Left renal cortex interstitium (tissue), 4 donors: Measurements from ENCODE around the gene HSD17B1. TPM values are rescaled to one million over a fixed set of nuclear protein-coding genes. Genes with fewer than 3 reads are reported as not detected.
"Not testable (repeated sequence)": the region's sequence is repeated elsewhere in the genome, so short reads cannot be mapped to it uniquely, and the experiment has no call there.

Experiments used
- DNase-seq, 4 donors: peaks; one replicate each; pipeline ENCODE4 v3.0.0-alpha.2; 2013; ENCODE audit warnings: low read depth in 4 of 4, low spot score in 2 of 4, missing footprints in 1 of 4
- polyA plus RNA-seq, 4 donors: library from polyadenylated mRNA; unstranded; fragments of 120-200 nt; gene quantifications; one replicate each; pipeline ENCODE4 v1.2.1, GENCODE V29; 2013; ENCODE audit not compliant: insufficient read length in 4 of 4

The HSD17B1 gene
- polyA plus RNA-seq = 1 to 10 TPM; 3.2 to 6.2 (median 5.2) TPM

GRCh38 chr17:42552736-42553135 is at the start of gene HSD17B1:
HSD17B1 (plus strand) TSS chr17:42552923; CDS start chr17:42552934, 11 bp downstream.
- not testable (repeated sequence) for DNase-seq

- no peak for DNase-seq
Measured at GRCh38 chr17:42502926-42503325, 49.8 kb upstream of the HSD17B1 start.

- no peak for DNase-seq
Measured at GRCh38 chr17:42507671-42508070, 45.1 kb upstream of the HSD17B1 start.

- no peak for DNase-seq
Measured at GRCh38 chr17:42508426-42509165, 44.1 kb upstream of the HSD17B1 start.

GRCh38 chr17:42509409-42509808 is 43.3 kb upstream of the HSD17B1 start:
- no peak for DNase-seq

- no peak for DNase-seq
Measured at GRCh38 chr17:42509841-42510240, 42.9 kb upstream of the HSD17B1 start.

- DNase-seq = no peak
Measured at GRCh38 chr17:42512246-42512645, 40.5 kb upstream of the HSD17B1 start.

GRCh38 chr17:42512733-42513251 is 39.9 kb upstream of the HSD17B1 start:
- DNase-seq = no peak

- no peak for DNase-seq
Measured at GRCh38 chr17:42513686-42514085, 39.0 kb upstream of the HSD17B1 start.

GRCh38 chr17:42514279-42514678 is 38.4 kb upstream of the HSD17B1 start:
- DNase-seq = no peak

GRCh38 chr17:42514867-42515266 is 37.9 kb upstream of the HSD17B1 start:
- no peak for DNase-seq

GRCh38 chr17:42517516-42517915 is 35.2 kb upstream of the HSD17B1 start:
- no peak for DNase-seq

GRCh38 chr17:42518046-42518754 is 34.5 kb upstream of the HSD17B1 start:
- DNase-seq = no peak

- DNase-seq = no peak
Measured at GRCh38 chr17:42518755-42519545, 33.8 kb upstream of the HSD17B1 start.

- peak in 3 of 4 donors; percentile 82 to 86 (median 85) for DNase-seq
Measured at GRCh38 chr17:42519546-42520491, 32.9 kb upstream of the HSD17B1 start.

- DNase-seq = no peak
Measured at GRCh38 chr17:42520540-42520951, 32.2 kb upstream of the HSD17B1 start.

GRCh38 chr17:42521036-42521435 is 31.7 kb upstream of the HSD17B1 start:
- no peak for DNase-seq

GRCh38 chr17:42521666-42522262 is 31.0 kb upstream of the HSD17B1 start:
- no peak for DNase-seq

- DNase-seq = no peak
Measured at GRCh38 chr17:42522263-42522790, 30.4 kb upstream of the HSD17B1 start.
